SK-N-SH (cell line): ENCODE data around the gene CEP295NL. TPM values are rescaled to one million over a fixed set of nuclear protein-coding genes. Genes with fewer than 3 reads are reported as not detected.
A peak's percentile ranks its signal among the peaks of the same experiment; 100 is the strongest.

Experiments used
- CTCF ChIA-PET: fragments of 300-600, 350-600 bp; formaldehyde crosslinking; extraction: SDS; loops from one replicate; lab custom pipeline; 2021; lab: Yijun Ruan, JAX
- POLR2A ChIA-PET: fragments of 350-600 bp; sonication (Branson Sonifier 250); formaldehyde crosslinking; extraction: SDS; loops from one replicate; lab custom pipeline; 2020; ENCODE audit warnings: antibody characterized with exemption, inconsistent platforms; lab: Yijun Ruan, JAX
- DNase-seq: peaks from one replicate; pipeline ENCODE4 v3.0.0; 2012
- H2AFZ ChIP-seq: fragments of 200-600 bp; sonication (generic); 2 replicates; pipeline ENCODE4 v1.8.1; 2016; ENCODE audit warnings: antibody characterized with exemption, mild to moderate bottlenecking, low read depth
- H3F3A ChIP-seq: fragments of 200-600 bp; sonication (generic); replicated peaks from 2 replicates; pipeline ENCODE3; 2016; ENCODE audit warnings: antibody characterized with exemption, mild to moderate bottlenecking; ENCODE audit not compliant: insufficient read depth
- H3K27ac ChIP-seq, 2 experiments: fragments of 200-500 bp in 1 of 2; fragments of 200-600 bp in 1 of 2; sonication (Bioruptor generic) in 1 of 2; sonication (generic), shearing (Covaris generic) in 1 of 2; 2 replicates each; pipeline versions ENCODE4 v1.5.1 to v1.6.1; 2014 to 2016; ENCODE audit warnings: low read depth in 2 of 2, inconsistent platforms in 1 of 2, low read length in 1 of 2, mild to moderate bottlenecking in 1 of 2, mixed read lengths in 1 of 2
- H3K27me3 ChIP-seq: fragments of 200-600 bp; sonication (generic), shearing (Covaris generic); 2 replicates; pipeline ENCODE4 v1.6.1; 2016; ENCODE audit warnings: mixed run types; ENCODE audit not compliant: insufficient read depth
- H3K36me3 ChIP-seq, 2 experiments: fragments of 200-500 bp in 1 of 2; fragments of 200-600 bp in 1 of 2; sonication (Bioruptor generic) in 1 of 2; sonication (generic) in 1 of 2; replicated peaks in 1 of 2; 2 replicates each; pipeline versions ENCODE3 to v1.5.1; 2014 to 2016; ENCODE audit warnings: low read length in 1 of 2, mild to moderate bottlenecking in 1 of 2; ENCODE audit not compliant: insufficient read depth in 2 of 2, control insufficient read depth in 1 of 2
- H3K4me1 ChIP-seq, 2 experiments: fragments of 200-500 bp in 1 of 2; fragments of 200-600 bp in 1 of 2; sonication (Bioruptor generic) in 1 of 2; sonication (generic), shearing (Covaris generic) in 1 of 2; 2 replicates each; pipeline versions ENCODE4 v1.5.1 to v1.6.1; 2014 to 2016; ENCODE audit warnings: low read depth in 1 of 2, low read length in 1 of 2, mixed run types in 1 of 2; ENCODE audit not compliant: insufficient read depth in 2 of 2, control insufficient read depth in 1 of 2
- H3K4me2 ChIP-seq: fragments of 200-600 bp; sonication (generic), shearing (Covaris generic); 2 replicates; pipeline ENCODE4 v1.6.1; 2017; ENCODE audit warnings: mixed run types
- H3K4me3 ChIP-seq, 2 experiments: fragments of 200-500 bp in 1 of 2; fragments of 200-600 bp in 1 of 2; sonication (Bioruptor generic) in 1 of 2; sonication (generic), shearing (Covaris generic) in 1 of 2; 2 replicates each; pipeline versions ENCODE4 v1.5.1 to v1.8.1; 2014 to 2016; ENCODE audit warnings: low read depth in 2 of 2, inconsistent platforms in 1 of 2, low read length in 1 of 2, mild to moderate bottlenecking in 1 of 2, mixed read lengths in 1 of 2, moderate library complexity in 1 of 2
- H3K79me2 ChIP-seq: fragments of 200-600 bp; sonication (generic); 2 replicates; pipeline ENCODE4 v1.8.1; 2017; ENCODE audit warnings: mild to moderate bottlenecking; ENCODE audit not compliant: insufficient read depth
- H3K9ac ChIP-seq: fragments of 200-600 bp; sonication (generic); 2 replicates; pipeline ENCODE4 v1.6.1; 2017; ENCODE audit warnings: mixed run types
- H3K9me2 ChIP-seq: fragments of 200-600 bp; sonication (generic); 2 replicates; pipeline ENCODE4 v1.6.1; 2017; ENCODE audit warnings: mixed run types
- H3K9me3 ChIP-seq: fragments of 200-600 bp; sonication (generic); 2 replicates; pipeline ENCODE4 v1.6.1; 2017; ENCODE audit warnings: mixed run types, mild to moderate bottlenecking, moderate library complexity
- H4K20me1 ChIP-seq: fragments of 200-600 bp; sonication (generic); 2 replicates; pipeline ENCODE4 v1.6.1; 2017; ENCODE audit warnings: mild to moderate bottlenecking, mixed run types; ENCODE audit not compliant: insufficient read depth
- CHD2 ChIP-seq: fragments of 150-350 bp; IDR thresholded peaks from 2 replicates; pipeline ENCODE4 v1.6.1; 2018; ENCODE audit warnings: low read length; ENCODE audit not compliant: partially characterized antibody
- CTCF ChIP-seq: fragments of 200-600 bp; sonication (generic); IDR thresholded peaks from 2 replicates; pipeline ENCODE4 v1.6.1; 2017; ENCODE audit warnings: antibody characterized with exemption, mild to moderate bottlenecking, moderate library complexity
- FOSL2 ChIP-seq: IDR thresholded peaks from 2 replicates; pipeline ENCODE4 v1.4.0; 2012; ENCODE audit warnings: low read depth, mild to moderate bottlenecking, moderate library complexity, borderline replicate concordance
- FOXJ3 ChIP-seq: sonication (generic); formaldehyde crosslinking; IDR thresholded peaks from 2 replicates; pipeline ENCODE4 v1.5.1; 2020; ENCODE audit warnings: mild to moderate bottlenecking, missing genetic modification reagents
- FOXM1 ChIP-seq: IDR thresholded peaks from 2 replicates; pipeline ENCODE4 v1.4.0; 2012; ENCODE audit warnings: low read depth, mild to moderate bottlenecking
- GABPA ChIP-seq: IDR thresholded peaks from 2 replicates; pipeline ENCODE4 v1.4.0; 2012; ENCODE audit warnings: low read depth, mild to moderate bottlenecking
- GATA2 ChIP-seq: sonication (generic); formaldehyde crosslinking; IDR thresholded peaks from 2 replicates; pipeline ENCODE4 v1.5.0; 2020; ENCODE audit warnings: mild to moderate bottlenecking, missing genetic modification reagents
- IRF3 ChIP-seq: fragments of 150-350 bp; IDR thresholded peaks from 2 replicates; pipeline ENCODE4 v1.6.1; 2016; ENCODE audit warnings: mild to moderate bottlenecking, low read depth, low read length
- MAX ChIP-seq: IDR thresholded peaks from 2 replicates; pipeline ENCODE4 v1.4.0; 2012; ENCODE audit warnings: low read depth
- NRF1 ChIP-seq: IDR thresholded peaks from 2 replicates; pipeline ENCODE4 v1.6.1; 2012; ENCODE audit warnings: low read depth, mild to moderate bottlenecking, low read length
- PBX3 ChIP-seq: IDR thresholded peaks from 2 replicates; pipeline ENCODE4; 2012
- POLR2AphosphoS5 ChIP-seq: IDR thresholded peaks from 2 replicates; pipeline ENCODE4 v1.6.1; 2012; ENCODE audit warnings: low read depth, low read length
- RCOR1 ChIP-seq: fragments of 150-350 bp; IDR thresholded peaks from 2 replicates; pipeline ENCODE4 v1.6.1; 2017; ENCODE audit warnings: antibody characterized with exemption, low read length
- REST ChIP-seq: IDR thresholded peaks from 2 replicates; pipeline ENCODE4 v1.6.1; 2012; ENCODE audit warnings: mild to moderate bottlenecking, low read depth, low read length, moderate library complexity
- RFX5 ChIP-seq: IDR thresholded peaks from 2 replicates; pipeline ENCODE4 v1.6.1; 2012; ENCODE audit warnings: mild to moderate bottlenecking, improper control_type of control experiment, low read length
- RXRA ChIP-seq: IDR thresholded peaks from 2 replicates; pipeline ENCODE4 v1.4.0; 2012; ENCODE audit warnings: low read depth, mild to moderate bottlenecking, borderline replicate concordance
- SIN3A ChIP-seq: IDR thresholded peaks from 2 replicates; pipeline ENCODE4 v1.6.1; 2012; ENCODE audit warnings: low read depth, mild to moderate bottlenecking, low read length, moderate library complexity, borderline replicate concordance
- TAF1 ChIP-seq: IDR thresholded peaks from 2 replicates; pipeline ENCODE4 v1.6.1; 2012; ENCODE audit warnings: low read depth, mild to moderate bottlenecking, low read length, moderate library complexity, borderline replicate concordance
- TCF12 ChIP-seq: IDR thresholded peaks from 2 replicates; pipeline ENCODE4 v1.4.0; 2012
- TEAD4 ChIP-seq: IDR thresholded peaks from 2 replicates; pipeline ENCODE4 v1.4.0; 2012; ENCODE audit warnings: mild to moderate bottlenecking, borderline replicate concordance; ENCODE audit not compliant: insufficient read depth
- USF2 ChIP-seq: fragments of 150-350 bp; IDR thresholded peaks from 2 replicates; pipeline ENCODE4 v1.6.1; 2017; ENCODE audit warnings: antibody characterized with exemption, low read length, low read depth, borderline replicate concordance
- YY1 ChIP-seq: IDR thresholded peaks from 2 replicates; pipeline ENCODE4 v1.4.0; 2012; ENCODE audit warnings: low read depth, mild to moderate bottlenecking
- ZBTB33 ChIP-seq: IDR thresholded peaks from 2 replicates; pipeline ENCODE4 v1.4.0; 2012; ENCODE audit warnings: low read depth, borderline replicate concordance
- WGBS: methylation state at CpG from one replicate; pipeline ENCODE4 v1.1.6; 2017; ENCODE audit warnings: low lambda C conversion rate; 5-methylcytosine and 5-hydroxymethylcytosine counted together
- polyA plus RNA-seq, 3 experiments: library from polyadenylated mRNA; depleted of rRNA; stranded (reverse); fragments of >200 nt; gene quantifications; 2 replicates each; pipeline ENCODE4 v1.2.3, GENCODE V29; 2012

The CEP295NL gene
- polyA plus RNA-seq, 1 of the 3 experiments (the other 2 are of a cell fraction) = 0.35 TPM

- no peak overlapping the region for H3K4me3 ChIP-seq
- H3F3A ChIP-seq = peaks cover 44% of the 10 kb centered on the region
- no peak overlapping the region for H2AFZ ChIP-seq
- CTCF ChIA-PET = interaction anchor here (17.6 kb wide), 1 partner anchor 100 kb away, joined by 458 read pairs; the partner anchor contains the start of gene LGALS3BP
- peak overlapping the region; percentile 3 to 57; a peak in 2 of 4 replicates for H3K27ac ChIP-seq
- H3K79me2 ChIP-seq = peaks cover 69% of the 10 kb centered on the region
- H3K36me3 ChIP-seq = peaks cover 15 to 66% of the 10 kb centered on the region in 2 experiments
- H3K9me3 ChIP-seq = no peaks in the 10 kb centered on the region
- no peaks in the 10 kb centered on the region; the same call in 1 of the 2 replicates for H4K20me1 ChIP-seq
- H3K9me2 ChIP-seq = no peaks in the 10 kb centered on the region
- 0 out of 2 replicates have a peak overlapping the region, but pooled peaks have one; percentile 33 for H3K4me2 ChIP-seq
- peak overlapping the region; percentile 10; the same call in 1 of the 2 replicates for H3K9ac ChIP-seq
- DNase-seq = no peak
- peaks cover 7 to 20% of the 10 kb centered on the region in 2 experiments; a peak in 3 of 4 replicates for H3K4me1 ChIP-seq
- no peaks in the 10 kb centered on the region for H3K27me3 ChIP-seq
- 40% methylated on average over 7 of the region's 7 CpGs for WGBS
- POLR2A ChIA-PET = no interaction called here
- TF ChIP-seq REST = no peak
- no peak for TF ChIP-seq NRF1
- no peak for TF ChIP-seq GABPA
- TF ChIP-seq TEAD4 = no peak
- TF ChIP-seq CHD2 = no peak
- no peak for TF ChIP-seq IRF3
- TF ChIP-seq SIN3A = no peak
- peak; percentile 80 for TF ChIP-seq TCF12
- TF ChIP-seq FOXJ3 (CRISPR knock-in tag) = no peak
- no peak for TF ChIP-seq FOXM1
- no peak for TF ChIP-seq CTCF
- TF ChIP-seq MAX = peak; percentile 68; the same call in 1 of the 2 replicates
- TF ChIP-seq YY1 = no peak
- TF ChIP-seq RFX5 = no peak
- TF ChIP-seq POLR2AphosphoS5 = no peak
- TF ChIP-seq RCOR1 = no peak
- no peak for TF ChIP-seq TAF1
- no peak for TF ChIP-seq USF2
- no peak for TF ChIP-seq RXRA
- no peak for TF ChIP-seq ZBTB33
- no peak for TF ChIP-seq PBX3
- no peak for TF ChIP-seq GATA2 (CRISPR knock-in tag)
- TF ChIP-seq FOSL2 = peak; percentile 33; the same call in 1 of the 2 replicates
Measured at GRCh38 chr17:78868391-78868790, 34.6 kb downstream of the CEP295NL start.
